ENCODE measurements around the gene WDR5. TPM values are rescaled to one million over a fixed set of nuclear protein-coding genes. Genes with fewer than 3 reads are reported as not detected.

Gene WDR5
- total and polyA plus RNA-seq, 9 of the 15 experiments (the other 6 are each of a cell fraction or from before 2014, with no cell fraction given): 3.0 to 56.8 (median 38.6) TPM

DNA sequence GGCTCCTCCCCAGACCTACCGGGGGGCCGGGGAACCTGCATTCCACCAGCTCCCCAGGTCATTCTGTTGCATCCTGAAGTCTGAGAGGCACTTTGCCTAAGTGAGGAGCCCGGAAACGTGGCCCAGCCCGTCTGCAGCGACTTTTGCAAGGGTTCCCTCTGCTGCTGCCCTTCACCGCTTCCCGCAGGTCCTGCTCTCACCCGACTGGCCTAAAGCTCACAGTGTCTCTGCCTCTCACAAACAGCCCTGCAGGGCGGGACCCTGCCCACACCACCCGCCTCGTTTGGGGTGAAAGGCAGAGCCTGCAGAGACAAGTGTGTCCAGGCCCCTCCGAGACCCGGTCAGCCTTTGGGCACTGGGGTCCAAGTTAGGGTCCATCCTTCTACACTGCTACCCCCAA lies 9.5 kb upstream of the WDR5 start:
- TF ChIP-seq SREBF2 (CRISPR knock-in tag; IDR thresholded peaks at IDR 0.05) (no peak), ZC3H4 (CRISPR knock-in tag; IDR thresholded peaks at IDR 0.05; ENCODE audit: borderline replicate concordance) (no peak), EHMT2 (IDR thresholded peaks at IDR 0.05) (no peak), ZNF175 (CRISPR knock-in tag; IDR thresholded peaks at IDR 0.05; ENCODE audit: low read depth) (no peak)
- TF ChIP-seq, protein P1, sequence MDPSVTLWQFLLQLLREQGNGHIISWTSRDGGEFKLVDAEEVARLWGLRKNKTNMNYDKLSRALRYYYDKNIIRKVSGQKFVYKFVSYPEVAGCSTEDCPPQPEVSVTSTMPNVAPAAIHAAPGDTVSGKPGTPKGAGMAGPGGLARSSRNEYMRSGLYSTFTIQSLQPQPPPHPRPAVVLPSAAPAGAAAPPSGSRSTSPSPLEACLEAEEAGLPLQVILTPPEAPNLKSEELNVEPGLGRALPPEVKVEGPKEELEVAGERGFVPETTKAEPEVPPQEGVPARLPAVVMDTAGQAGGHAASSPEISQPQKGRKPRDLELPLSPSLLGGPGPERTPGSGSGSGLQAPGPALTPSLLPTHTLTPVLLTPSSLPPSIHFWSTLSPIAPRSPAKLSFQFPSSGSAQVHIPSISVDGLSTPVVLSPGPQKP (CRISPR knock-in tag; IDR thresholded peaks at IDR 0.05): no peak
- no peaks in the 10 kb centered on the region for H3K79me2 ChIP-seq (ENCODE audit: control insufficient read depth, insufficient read depth, low read length)
- intact Hi-C loops (cut with micrococcal nuclease): no loop called here
- H3K4me2 ChIP-seq (ENCODE audit: insufficient read depth, low read length): no peak overlapping the region
- FAIRE-seq (no peak), ATAC-seq (no peak; the same call in 2 of the 3 replicates), DNase-seq (ENCODE audit: extremely low read depth in 1 of 4, low spot score in 3 of 4) (no peak)
- BruUV-seq (replicated peaks): no TSS peak
- no peaks in the 10 kb centered on the region for H3K9me3 ChIP-seq (replicated peaks; ENCODE audit: control insufficient read depth, insufficient read depth, low read depth, low read length)
- WGBS (ENCODE audit: insufficient coverage, low coverage, missing lambda C conversion rate): 14% methylated on average over 11 of the region's 14 CpGs
- H3K27me3 ChIP-seq (ENCODE audit: control insufficient read depth in 2 of 2, insufficient read depth in 2 of 2, low read length in 2 of 2): peaks cover 28 to 50% of the 10 kb centered on the region in 2 experiments; a peak in 4 of 5 replicates
- in situ Hi-C loops (cut with MboI): no loop called here
- no peaks in the 10 kb centered on the region for H3K9me1 ChIP-seq (ENCODE audit: control insufficient read depth, insufficient read depth, low read length)
- POLR2A ChIA-PET: interaction anchor here (1.4 kb wide), 1 partner anchor 10 kb away, joined by 3 read pairs; the partner anchor contains the start of gene WDR5
- H3K27ac ChIP-seq (ENCODE audit: extremely low read depth, low read depth, low read length): no peak overlapping the region
- no peaks in the 10 kb centered on the region; the same call in 1 of the 2 replicates for H4K20me1 ChIP-seq (replicated peaks; ENCODE audit: control insufficient read depth, insufficient read depth, low read length)
- H3K36me3 ChIP-seq (ENCODE audit: control insufficient read depth, insufficient read depth, low read length): no peaks in the 10 kb centered on the region
- no peak overlapping the region for H3K9ac ChIP-seq (ENCODE audit: insufficient read depth in 1 of 2, low read depth in 2 of 2, low read length in 2 of 2)
- H3K4me1 ChIP-seq (replicated peaks in 1 of 2; ENCODE audit: control insufficient read depth in 2 of 2, insufficient read depth in 2 of 2, low read length in 2 of 2): peaks cover 3 to 21% of the 10 kb centered on the region in 2 experiments; a peak in 2 of 5 replicates
- H2AFZ ChIP-seq (ENCODE audit: low read depth, low read length): no peak overlapping the region
- CTCF ChIA-PET (ENCODE audit: low intra/inter-chr PET ratio): no interaction called here
- no peak overlapping the region for H3K4me3 ChIP-seq

Measured in K562 (cell line).